Right atrium auricular region (tissue), 2 donors: ENCODE measurements around the gene SORL1. TPM values are rescaled to one million over a fixed set of nuclear protein-coding genes. Genes with fewer than 3 reads are reported as not detected.

ENCODE experiments used
- DNase-seq: peaks from one replicate; pipeline ENCODE4 v3.0.0-alpha.2; 2019; ENCODE audit warnings: low spot score
- H3K27ac ChIP-seq, 2 donors: fragments of 200-600 bp; sonication (generic); 1 replicate in 1 of 2; 2 replicates in 1 of 2; pipeline ENCODE4 v1.5.1; 2016 to 2019
- H3K27me3 ChIP-seq, 2 donors: fragments of 200-600 bp; sonication (generic); one replicate each; pipeline versions ENCODE4 v1.5.1 to v1.6.0; 2017 to 2019
- H3K36me3 ChIP-seq: fragments of 200-600 bp; sonication (generic); one replicate; pipeline ENCODE4 v1.5.1; 2016
- H3K4me1 ChIP-seq, 2 donors: fragments of 200-600 bp; sonication (generic); one replicate each; pipeline versions ENCODE4 v1.5.1 to v1.6.0; 2017 to 2019
- H3K4me3 ChIP-seq, 2 donors: fragments of 200-600 bp; sonication (generic); 1 replicate in 1 of 2; 2 replicates in 1 of 2; pipeline ENCODE4 v1.5.1; 2017 to 2019; ENCODE audit warnings: mild to moderate bottlenecking in 1 of 2, moderate library complexity in 1 of 2
- H3K9me3 ChIP-seq, 2 donors: fragments of 200-600 bp; sonication (generic); one replicate each; pipeline ENCODE4 v1.5.1; 2019
- CTCF ChIP-seq, 2 donors: fragments of 200-600 bp; sonication (generic); IDR thresholded peaks; one replicate each; pipeline ENCODE4 v1.5.1; 2019; ENCODE audit warnings: antibody characterized with exemption in 2 of 2
- total RNA-seq, 2 donors: library from RNA; depleted of rRNA; stranded (reverse); fragments of >200 nt; gene quantifications; one replicate each; pipeline ENCODE4 v1.1.0, GENCODE V29; 2016

Gene SORL1
- total RNA-seq, 2 donors from 2014 or later, result 6.4 to 7.5 TPM

GRCh38 chr11:121588747-121589146 lies 136.6 kb downstream of the SORL1 start:
- no peak for TF ChIP-seq CTCF (IDR thresholded peaks at IDR 0.05)
- Histone ChIP-seq H3K9me3 (no peaks in the 10 kb centered on the region), H3K4me3 (no peak overlapping the region), H3K27me3 (no peaks in the 10 kb centered on the region), H3K27ac (no peak overlapping the region), H3K4me1 (no peaks in the 10 kb centered on the region), H3K36me3 (no peaks in the 10 kb centered on the region)
- DNase-seq, result no peak

GRCh38 chr11:121589946-121590537 lies 137.9 kb downstream of the SORL1 start:
- H3K27me3 ChIP-seq, result no peaks in the 10 kb centered on the region
- H3K36me3 ChIP-seq, result no peaks in the 10 kb centered on the region
- no peaks in the 10 kb centered on the region for H3K4me1 ChIP-seq
- H3K4me3 ChIP-seq, result no peak overlapping the region
- no peak overlapping the region for H3K27ac ChIP-seq
- no peaks in the 10 kb centered on the region for H3K9me3 ChIP-seq
- DNase-seq, result no peak
- TF ChIP-seq CTCF (IDR thresholded peaks at IDR 0.05), result no peak

GRCh38 chr11:121590772-121591404 lies 138.8 kb downstream of the SORL1 start:
- Histone ChIP-seq H3K27ac (no peak overlapping the region), H3K4me1 (no peaks in the 10 kb centered on the region), H3K4me3 (no peak overlapping the region), H3K9me3 (no peaks in the 10 kb centered on the region), H3K36me3 (no peaks in the 10 kb centered on the region), H3K27me3 (no peaks in the 10 kb centered on the region)
- DNase-seq, result no peak
- no peak for TF ChIP-seq CTCF (IDR thresholded peaks at IDR 0.05)

- no peak overlapping the region for H3K27ac ChIP-seq
- TF ChIP-seq CTCF (IDR thresholded peaks at IDR 0.05), result peak; percentile 58 to 88
These were observed 139.4 kb downstream of the SORL1 start for GRCh38 chr11:121591405-121592033.

GRCh38 chr11:121592708-121593107 lies 140.6 kb downstream of the SORL1 start:
- Histone ChIP-seq H3K4me3 (no peak overlapping the region), H3K9me3 (no peaks in the 10 kb centered on the region), H3K36me3 (no peaks in the 10 kb centered on the region), H3K4me1 (no peaks in the 10 kb centered on the region), H3K27me3 (no peaks in the 10 kb centered on the region), H3K27ac (no peak overlapping the region)
- TF ChIP-seq CTCF (IDR thresholded peaks at IDR 0.05), result no peak
- no peak for DNase-seq

More at GRCh38 chr11:121591405-121592033, 139.4 kb downstream of the SORL1 start:
- Histone ChIP-seq H3K27me3 (no peaks in the 10 kb centered on the region), H3K4me1 (no peaks in the 10 kb centered on the region), H3K4me3 (no peak overlapping the region), H3K9me3 (no peaks in the 10 kb centered on the region), H3K36me3 (no peaks in the 10 kb centered on the region)
- DNase-seq, result peak; percentile 75
